Measurements from ENCODE around the gene SEPTIN10.

Gene SEPTIN10

GRCh38 chr2:109521233-109522062 lies 92.3 kb downstream of the SEPTIN10 start:
- Histone ChIP-seq H2BK12ac (ENCODE audit: low read length) (no peak overlapping the region), H3K4ac (ENCODE audit: low read length) (no peak overlapping the region), H3K9me3 (replicated peaks in 1 of 2; ENCODE audit: control insufficient read depth in 2 of 2, insufficient read depth in 1 of 2, low read depth in 1 of 2, low read length in 2 of 2) (no peaks in the 10 kb centered on the region), H3K9ac (ENCODE audit: low read depth, low read length, poor library complexity) (no peak overlapping the region), H3K27me3 (ENCODE audit: control insufficient read depth in 3 of 3, insufficient read depth in 3 of 3, low read depth in 1 of 3, low read length in 3 of 3) (no peaks in the 10 kb centered on the region), H4K91ac (ENCODE audit: low read depth, low read length, poor library complexity) (no peak overlapping the region), H2AFZ (ENCODE audit: low read length) (no peak overlapping the region), H3K4me2 (ENCODE audit: insufficient read depth, low read length, poor library complexity, severe bottlenecking) (no peak overlapping the region), H3K27ac (replicated peaks; ENCODE audit: low read length) (no peak overlapping the region), H3K79me1 (ENCODE audit: low read depth, low read length) (peaks cover 2% of the 10 kb centered on the region), H2BK15ac (ENCODE audit: low read length) (no peak overlapping the region), H2BK5ac (ENCODE audit: low read length) (no peak overlapping the region), H3K23ac (ENCODE audit: low read depth, low read length, poor library complexity) (no peak overlapping the region), H3K36me3 (replicated peaks in 1 of 2; ENCODE audit: control insufficient read depth in 2 of 2, insufficient read depth in 2 of 2, low read length in 2 of 2) (no peaks in the 10 kb centered on the region), H3K14ac (ENCODE audit: low read length) (no peak overlapping the region), H4K8ac (ENCODE audit: low read depth, low read length) (no peak overlapping the region), H2AK5ac (ENCODE audit: low read depth, low read length) (no peak overlapping the region), H3K18ac (ENCODE audit: low read length) (no peak overlapping the region), H2BK120ac (ENCODE audit: low read depth, low read length) (no peak overlapping the region), H3K4me3 (ENCODE audit: low read length in 2 of 2) (no peak overlapping the region), H3K4me1 (ENCODE audit: control insufficient read depth in 2 of 2, insufficient read depth in 1 of 2, low read depth in 1 of 2, low read length in 2 of 2) (peaks cover 0 to 5% of the 10 kb centered on the region in 2 donors)
- WGBS, 2 donors (ENCODE audit: extremely low coverage in 2 of 2, insufficient read length in 2 of 2, insufficient replicate concordance in 1 of 2): no CpG with 5 or more reads among the region's 20 CpGs
- no peak for DNase-seq (ENCODE audit: low spot score)

DNA sequence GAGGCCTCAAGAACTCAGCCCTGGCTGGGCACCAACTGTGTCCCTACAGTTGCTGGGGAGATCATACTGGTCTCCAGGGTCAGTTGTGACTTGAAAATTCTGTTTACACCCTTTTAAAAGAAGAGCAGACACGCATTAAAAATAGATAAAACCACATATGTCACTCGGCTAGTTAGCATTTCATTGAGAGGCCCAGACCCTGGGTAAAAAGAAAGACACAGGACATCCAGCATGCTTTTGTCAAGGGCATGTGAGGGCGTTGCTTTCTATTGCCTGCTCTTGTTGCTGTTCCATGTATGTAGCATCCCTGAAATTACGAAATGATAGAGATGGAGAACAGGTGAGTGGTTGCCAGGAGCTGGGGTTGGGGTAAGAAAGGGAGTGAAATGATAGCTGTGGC lies 94.3 kb downstream of the SEPTIN10 start:
- Histone ChIP-seq H3K4ac (ENCODE audit: low read length) (no peak overlapping the region), H3K79me1 (ENCODE audit: low read depth, low read length) (peaks cover 2% of the 10 kb centered on the region), H3K23ac (ENCODE audit: low read depth, low read length, poor library complexity) (no peak overlapping the region), H3K4me3 (ENCODE audit: low read length in 2 of 2) (no peak overlapping the region), H3K9ac (ENCODE audit: low read depth, low read length, poor library complexity) (no peak overlapping the region), H3K14ac (ENCODE audit: low read length) (no peak overlapping the region), H4K8ac (ENCODE audit: low read depth, low read length) (no peak overlapping the region), H3K4me1 (ENCODE audit: control insufficient read depth in 2 of 2, insufficient read depth in 1 of 2, low read depth in 1 of 2, low read length in 2 of 2) (peaks cover 0 to 5% of the 10 kb centered on the region in 2 donors), H2BK120ac (ENCODE audit: low read depth, low read length) (no peak overlapping the region), H3K18ac (ENCODE audit: low read length) (no peak overlapping the region), H3K4me2 (ENCODE audit: insufficient read depth, low read length, poor library complexity, severe bottlenecking) (no peak overlapping the region), H3K36me3 (replicated peaks in 1 of 2; ENCODE audit: control insufficient read depth in 2 of 2, insufficient read depth in 2 of 2, low read length in 2 of 2) (no peaks in the 10 kb centered on the region), H2BK5ac (ENCODE audit: low read length) (no peak overlapping the region), H3K27me3 (ENCODE audit: control insufficient read depth in 3 of 3, insufficient read depth in 3 of 3, low read depth in 1 of 3, low read length in 3 of 3) (peaks cover 0 to 13% (median 0%) of the 10 kb centered on the region in 3 experiments), H2BK12ac (ENCODE audit: low read length) (no peak overlapping the region), H2BK15ac (ENCODE audit: low read length) (no peak overlapping the region), H3K27ac (replicated peaks; ENCODE audit: low read length) (no peak overlapping the region), H3K9me3 (replicated peaks in 1 of 2; ENCODE audit: control insufficient read depth in 2 of 2, insufficient read depth in 1 of 2, low read depth in 1 of 2, low read length in 2 of 2) (no peaks in the 10 kb centered on the region), H4K91ac (ENCODE audit: low read depth, low read length, poor library complexity) (no peak overlapping the region), H2AK5ac (ENCODE audit: low read depth, low read length) (no peak overlapping the region), H2AFZ (ENCODE audit: low read length) (no peak overlapping the region)
- no CpG with 5 or more reads among the region's 4 CpGs for WGBS, 2 donors (ENCODE audit: extremely low coverage in 2 of 2, insufficient read length in 2 of 2, insufficient replicate concordance in 1 of 2)
- DNase-seq (ENCODE audit: low spot score): no peak

- H2BK12ac ChIP-seq (ENCODE audit: low read length): peak overlapping the region; percentile 73
Observed at GRCh38 chr2:109517118-109517889, 96.5 kb downstream of the SEPTIN10 start.

More at GRCh38 chr2:109517118-109517889, 96.5 kb downstream of the SEPTIN10 start:
- Histone ChIP-seq H3K36me3 (replicated peaks in 1 of 2; ENCODE audit: control insufficient read depth in 2 of 2, insufficient read depth in 2 of 2, low read length in 2 of 2) (no peaks in the 10 kb centered on the region), H3K4me2 (ENCODE audit: insufficient read depth, low read length, poor library complexity, severe bottlenecking) (no peak overlapping the region), H3K9me3 (replicated peaks in 1 of 2; ENCODE audit: control insufficient read depth in 2 of 2, insufficient read depth in 1 of 2, low read depth in 1 of 2, low read length in 2 of 2) (peaks cover 0 to 5% of the 10 kb centered on the region in 2 donors), H3K4me3 (ENCODE audit: low read length in 2 of 2) (no peak overlapping the region), H3K79me1 (ENCODE audit: low read depth, low read length) (peaks cover 4% of the 10 kb centered on the region), H3K23ac (ENCODE audit: low read depth, low read length, poor library complexity) (no peak overlapping the region), H2BK5ac (ENCODE audit: low read length) (no peak overlapping the region), H2BK15ac (ENCODE audit: low read length) (no peak overlapping the region), H3K27ac (replicated peaks; ENCODE audit: low read length) (no peak overlapping the region), H3K9ac (ENCODE audit: low read depth, low read length, poor library complexity) (no peak overlapping the region), H3K4me1 (ENCODE audit: control insufficient read depth in 2 of 2, insufficient read depth in 1 of 2, low read depth in 1 of 2, low read length in 2 of 2) (peaks cover 0 to 5% of the 10 kb centered on the region in 2 donors), H4K91ac (ENCODE audit: low read depth, low read length, poor library complexity) (no peak overlapping the region), H3K27me3 (ENCODE audit: control insufficient read depth in 3 of 3, insufficient read depth in 3 of 3, low read depth in 1 of 3, low read length in 3 of 3) (peaks cover 0 to 21% (median 0%) of the 10 kb centered on the region in 3 experiments), H2BK120ac (ENCODE audit: low read depth, low read length) (no peak overlapping the region), H3K4ac (ENCODE audit: low read length) (no peak overlapping the region), H4K8ac (ENCODE audit: low read depth, low read length) (no peak overlapping the region), H3K18ac (ENCODE audit: low read length) (peak overlapping the region; percentile 53), H2AFZ (ENCODE audit: low read length) (peak overlapping the region; percentile 68), H3K14ac (ENCODE audit: low read length) (peak overlapping the region; percentile 27), H2AK5ac (ENCODE audit: low read depth, low read length) (peak overlapping the region; percentile 40)
- DNase-seq (ENCODE audit: low spot score): no peak
- no CpG with 5 or more reads among the region's 26 CpGs for WGBS, 2 donors (ENCODE audit: extremely low coverage in 2 of 2, insufficient read length in 2 of 2, insufficient replicate concordance in 1 of 2)
